Suppressor macrophage (primary cell): ENCODE measurements around the gene ECI2.
"Not testable (repeated sequence)": the region's sequence is repeated elsewhere in the genome, so short reads cannot be mapped to it uniquely, and the experiment has no call there.

Source experiments
- DNase-seq, 4 experiments: peaks; one replicate each; pipeline ENCODE4 v3.0.0-alpha.2; 2020 to 2022

Gene ECI2

GRCh38 chr6:4101298-4101697 is 34.1 kb downstream of the ECI2 start:
- no peak for DNase-seq

DNA sequence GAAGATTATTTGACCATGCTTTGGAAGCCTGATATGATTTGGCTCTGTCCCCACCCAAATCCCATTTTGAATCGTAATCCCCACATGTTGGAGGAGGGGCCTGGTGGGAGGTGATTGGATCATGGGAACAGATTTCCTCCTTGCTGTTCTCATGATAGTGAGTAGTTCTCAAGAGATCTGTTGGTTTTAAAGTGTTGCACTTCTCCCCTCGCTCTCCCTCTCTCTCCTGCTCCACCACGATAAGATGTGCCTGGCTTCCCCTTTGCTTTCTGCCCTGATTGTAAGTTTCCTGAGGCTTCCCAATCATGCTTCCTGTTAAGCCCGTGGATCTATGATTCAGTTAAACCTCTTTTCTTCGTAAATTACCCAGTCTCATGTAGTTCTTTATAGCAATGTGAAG is 34.7 kb downstream of the ECI2 start:
- no peak for DNase-seq

GRCh38 chr6:4093288-4093687 is 42.1 kb downstream of the ECI2 start:
- DNase-seq, result no peak

- DNase-seq, result no peak
Measured at GRCh38 chr6:4091941-4092340, 43.4 kb downstream of the ECI2 start.

- not testable (repeated sequence) for DNase-seq
Measured at GRCh38 chr6:4090043-4090442, 45.3 kb downstream of the ECI2 start.

GRCh38 chr6:4088704-4089103 is 46.7 kb downstream of the ECI2 start:
- DNase-seq, result no peak

DNA sequence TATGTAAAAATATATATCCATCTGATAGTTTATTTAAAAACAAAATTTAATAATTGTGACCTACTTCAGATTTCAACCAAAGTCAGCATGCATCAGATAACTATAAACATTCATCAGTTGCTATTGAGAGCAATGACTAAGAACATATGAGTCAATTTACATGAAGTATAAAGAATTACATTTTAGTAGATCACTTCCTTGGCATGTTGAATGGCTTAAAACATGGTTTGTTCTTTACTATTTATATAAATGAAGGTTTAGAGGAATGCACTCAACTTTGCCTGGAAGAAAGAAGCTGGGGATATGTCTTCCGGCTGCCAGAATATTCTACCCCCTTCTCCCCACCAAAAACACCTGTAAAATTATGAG is 50.1 kb downstream of the ECI2 start:
- DNase-seq, result no peak

- no peak for DNase-seq
Measured at GRCh38 chr6:4084444-4085331, 50.7 kb downstream of the ECI2 start.

DNA sequence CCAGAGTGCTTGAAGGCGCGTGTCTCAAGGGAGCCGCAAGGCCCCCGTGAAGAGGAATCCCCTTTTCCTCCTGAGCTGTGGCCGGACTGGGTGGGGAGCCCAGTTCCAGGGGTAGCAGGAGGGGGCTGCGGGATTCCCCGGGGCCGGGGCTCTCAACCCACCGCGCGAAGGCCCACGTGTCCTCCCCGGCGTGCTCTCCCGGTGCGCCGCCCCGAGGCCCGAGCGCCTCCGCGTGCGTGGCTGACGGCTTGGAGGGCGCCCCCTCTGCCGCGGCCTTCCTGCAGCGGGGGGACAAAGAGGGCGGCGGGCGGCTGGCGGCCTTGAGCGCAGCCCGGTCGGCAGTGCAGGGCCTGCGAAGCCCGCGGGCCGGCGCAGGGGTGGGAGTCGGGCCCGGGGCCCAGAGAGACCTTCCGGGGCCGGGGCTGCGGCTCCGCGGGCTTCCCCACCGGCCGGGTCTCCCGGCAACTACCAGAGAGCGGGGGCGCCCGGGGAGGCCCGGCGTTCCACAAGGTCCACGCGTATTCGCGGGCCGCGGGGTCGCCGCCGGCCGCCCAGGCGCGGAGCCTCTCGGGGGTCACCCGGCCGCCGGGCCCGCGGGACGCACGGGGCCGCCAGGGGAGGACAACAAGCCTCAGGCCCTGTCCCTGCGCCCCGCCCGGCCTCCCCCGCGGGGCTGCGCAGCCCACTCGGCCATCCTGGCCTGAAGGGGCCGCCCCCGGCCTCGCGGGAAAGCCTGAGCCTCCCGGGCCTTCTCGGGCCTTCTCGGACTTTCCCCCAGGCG is 56.5 kb downstream of the ECI2 start, which contains the start of gene FAM217A:
FAM217A (minus strand) TSS at position 447 of the 781 bp plus-strand sequence. CDS start 1,723 bp downstream, outside the sequence.
- DNase-seq, result no peak

GRCh38 chr6:4074478-4075235 is 60.7 kb downstream of the ECI2 start:
- no peak for DNase-seq

GRCh38 chr6:4071330-4071729 is 64.0 kb downstream of the ECI2 start:
- DNase-seq, result no peak

GRCh38 chr6:4069199-4069598 is 66.2 kb downstream of the ECI2 start:
- DNase-seq, result no peak

- no peak for DNase-seq
Measured at GRCh38 chr6:4067673-4068072, 67.7 kb downstream of the ECI2 start.

DNA sequence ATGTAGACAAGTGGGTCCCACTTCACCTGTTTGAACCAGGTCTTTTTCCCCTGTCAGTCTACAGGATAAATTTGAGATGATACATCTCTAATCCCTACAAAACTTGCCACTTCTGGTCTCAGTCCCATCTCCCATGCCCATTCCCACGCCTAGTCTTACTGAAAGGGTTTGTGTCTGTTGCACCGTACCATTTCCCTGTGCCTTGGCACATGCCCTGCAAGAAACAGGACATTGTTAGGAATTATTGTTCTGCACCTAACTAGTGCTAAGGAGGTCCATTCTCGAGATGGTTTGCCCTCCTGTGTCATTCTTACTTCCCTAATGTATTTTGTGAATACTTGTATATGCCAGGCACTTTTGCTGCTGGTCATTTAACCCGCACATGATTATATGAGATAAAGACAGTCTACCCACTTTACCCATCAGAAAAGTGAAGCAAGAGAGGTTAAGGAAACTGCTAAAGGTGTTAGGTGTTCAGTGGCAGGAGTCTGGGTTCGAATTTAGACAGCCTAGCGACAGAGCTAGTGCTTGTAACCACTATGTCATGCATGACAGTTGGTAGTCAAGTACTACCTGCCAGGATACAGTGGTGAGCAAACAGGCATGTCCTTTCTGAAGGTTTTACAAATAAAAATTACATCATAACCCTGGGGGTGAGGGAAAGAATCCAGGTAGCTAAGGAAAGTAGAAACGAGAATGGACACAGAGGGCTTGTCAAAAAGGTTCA is 69.2 kb downstream of the ECI2 start:
- DNase-seq, result no peak
